GM21515 (cell line): ENCODE data around the gene VTI1A.
"Not testable (repeated sequence)": the region's sequence is repeated elsewhere in the genome, so short reads cannot be mapped to it uniquely, and the experiment has no call there.

Source experiments
- ATAC-seq: cut with Tn5 transposase; IDR thresholded peaks from one replicate; pipeline ENCODE4 v1.9.1; 2021; ENCODE audit not compliant: unreplicated experiment

VTI1A gene

GRCh38 chr10:112448888-112449287 is 1.9 kb downstream of the VTI1A start:
- no peak for ATAC-seq

- ATAC-seq, result no peak
Observed at GRCh38 chr10:112454910-112455779, 8.1 kb downstream of the VTI1A start.

DNA sequence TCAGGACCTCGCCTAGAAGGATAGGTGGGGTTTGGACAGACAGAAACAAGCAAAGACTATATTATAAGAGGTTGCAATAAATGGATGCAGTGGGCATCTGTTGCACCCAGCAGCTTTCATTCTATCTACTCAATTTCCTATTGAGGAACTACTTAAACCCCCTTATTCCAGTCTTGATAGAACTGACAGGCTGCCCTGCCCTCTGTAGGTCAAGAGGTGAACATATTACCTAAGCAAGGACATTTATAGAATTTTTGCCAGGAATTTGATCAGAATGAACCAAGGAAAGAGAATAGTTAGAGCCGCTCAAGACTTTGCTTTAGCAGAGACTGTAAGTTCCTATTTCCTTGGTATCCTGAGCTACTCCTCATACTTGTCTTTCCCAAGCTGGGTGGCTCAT is 9.5 kb downstream of the VTI1A start:
- ATAC-seq, result no peak

DNA sequence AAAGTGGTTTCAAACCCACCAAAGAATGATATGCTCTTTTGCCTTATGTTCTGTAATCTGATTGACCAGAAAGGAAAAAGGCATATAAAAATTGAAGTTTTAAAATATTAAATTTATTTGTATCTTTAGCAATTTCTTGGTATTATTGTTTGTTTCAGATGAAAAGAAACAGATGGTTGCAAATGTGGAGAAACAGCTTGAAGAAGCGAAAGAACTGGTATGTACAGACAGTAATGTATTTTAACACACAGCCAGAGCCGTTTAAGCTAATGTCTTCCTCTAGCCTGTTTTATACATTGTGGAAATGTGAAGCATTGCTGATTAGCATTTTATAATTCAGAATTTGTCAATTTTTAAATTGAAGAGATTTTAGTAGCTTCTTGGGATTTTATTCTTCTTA is 13.4 kb downstream of the VTI1A start:
- ATAC-seq, result no peak

DNA sequence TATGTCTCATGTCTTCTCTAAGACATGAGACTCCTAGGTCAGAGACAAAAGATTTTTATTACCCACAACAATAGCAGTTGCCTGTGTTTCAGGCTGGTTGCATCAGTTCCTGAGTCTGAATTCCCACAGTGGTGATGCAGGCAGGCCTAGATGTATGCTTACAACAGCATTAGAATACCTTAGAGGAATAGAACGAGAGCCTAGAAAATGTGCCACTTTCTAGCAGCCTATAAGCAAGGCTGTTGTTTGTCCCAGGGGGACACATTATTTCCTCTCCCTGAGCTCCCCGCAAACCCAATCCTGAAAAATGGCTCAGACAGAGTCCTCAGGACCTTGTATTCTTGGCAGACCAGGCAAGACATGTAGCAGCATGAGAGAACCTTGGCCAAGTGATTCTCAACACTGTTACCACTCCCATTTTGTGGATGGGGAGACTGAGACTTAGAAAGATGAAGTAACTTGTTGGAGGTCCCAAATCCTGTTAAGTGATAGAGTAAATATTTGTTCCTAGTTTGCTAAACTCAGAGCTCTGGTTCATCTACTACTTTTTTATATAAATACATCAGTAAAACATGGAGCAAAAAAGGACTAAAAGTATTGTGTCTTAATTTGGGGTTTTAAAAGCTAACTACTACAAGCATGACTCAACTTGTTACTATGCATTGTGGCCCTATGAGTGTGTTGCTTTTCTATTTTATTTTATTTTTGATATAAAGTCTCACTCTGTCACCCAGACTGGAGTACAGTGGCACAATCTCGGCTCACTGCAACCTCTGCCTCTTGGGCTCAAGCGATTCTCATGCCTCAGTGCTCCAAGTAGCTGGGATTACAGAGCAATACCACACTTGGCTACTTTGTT is 14.2 kb downstream of the VTI1A start:
- ATAC-seq, result no peak

DNA sequence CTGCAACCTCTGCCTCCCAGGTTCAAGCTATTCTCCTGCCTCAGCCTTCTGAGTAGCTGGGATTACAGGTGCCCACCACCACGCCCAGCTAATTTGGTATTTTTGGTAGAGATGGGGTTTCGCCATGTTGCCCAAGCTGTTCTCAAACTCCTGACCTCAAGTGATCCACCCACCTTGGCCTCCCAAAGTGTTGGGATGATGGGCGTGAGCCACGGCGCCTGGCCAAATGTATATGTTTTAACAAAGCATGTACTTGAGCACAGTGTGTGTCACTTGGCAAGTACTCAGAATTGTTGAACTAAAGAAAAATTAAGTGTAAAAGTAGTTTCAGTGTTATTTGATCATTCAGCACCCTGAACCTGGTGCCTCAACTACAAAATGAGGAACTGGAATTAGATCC is 17.1 kb downstream of the VTI1A start:
- ATAC-seq, result not testable (repeated sequence)

DNA sequence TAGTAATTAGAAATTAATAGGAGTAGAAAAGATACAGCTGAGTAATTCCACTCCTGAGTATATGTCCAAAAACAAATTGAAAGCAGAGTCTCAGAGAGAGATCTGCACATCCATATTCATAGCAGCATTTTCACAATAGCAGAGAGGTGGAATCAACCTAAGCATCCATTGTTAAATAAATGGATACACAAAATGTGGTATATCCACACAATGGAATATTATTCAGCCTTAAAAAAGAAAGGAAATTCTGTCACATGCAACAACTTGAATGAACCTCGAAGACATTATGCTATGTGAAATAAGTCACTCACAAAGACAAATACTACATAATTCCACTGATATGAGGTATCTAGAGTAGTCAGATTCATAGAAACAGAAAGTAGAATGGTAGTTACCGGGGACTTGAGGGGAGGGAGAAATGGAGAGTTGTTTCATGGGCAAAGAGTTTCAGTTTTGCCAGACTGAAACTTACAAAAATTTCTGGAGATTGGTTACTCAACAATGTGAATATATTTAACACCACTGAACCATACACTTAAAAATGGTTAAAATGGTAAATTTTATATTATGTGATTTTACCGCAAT is 18.4 kb downstream of the VTI1A start:
- ATAC-seq, result no peak

- ATAC-seq, result no peak
Observed at GRCh38 chr10:112466802-112467201, 19.8 kb downstream of the VTI1A start.

- no peak for ATAC-seq
Observed at GRCh38 chr10:112467541-112468075, 20.6 kb downstream of the VTI1A start.

- ATAC-seq, result peak; percentile 81
Observed at GRCh38 chr10:112471878-112472487, 25.0 kb downstream of the VTI1A start.

GRCh38 chr10:112475575-112476218 is 28.7 kb downstream of the VTI1A start:
- no peak for ATAC-seq

GRCh38 chr10:112481602-112482001 is 34.6 kb downstream of the VTI1A start:
- ATAC-seq, result no peak

DNA sequence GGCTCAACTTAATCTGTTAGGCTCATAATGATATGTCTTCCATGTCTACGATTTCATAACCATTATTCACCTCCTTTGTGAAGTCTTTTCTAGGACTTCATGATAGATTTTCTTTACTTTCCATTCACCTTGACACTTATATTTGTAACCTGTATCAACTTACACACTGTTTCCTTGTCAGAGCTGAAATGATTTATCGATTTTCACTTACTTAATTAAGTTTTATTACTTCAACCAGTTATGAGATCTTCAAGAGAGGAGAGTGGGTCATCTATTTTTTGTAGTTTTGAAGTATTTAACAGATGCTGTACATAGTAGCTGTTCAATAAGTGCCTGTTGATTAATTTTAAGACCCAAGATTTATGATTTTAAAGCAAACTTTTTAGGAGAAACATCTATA is 37.4 kb downstream of the VTI1A start:
- no peak for ATAC-seq

GRCh38 chr10:112487964-112488363 is 40.9 kb downstream of the VTI1A start:
- ATAC-seq, result no peak

DNA sequence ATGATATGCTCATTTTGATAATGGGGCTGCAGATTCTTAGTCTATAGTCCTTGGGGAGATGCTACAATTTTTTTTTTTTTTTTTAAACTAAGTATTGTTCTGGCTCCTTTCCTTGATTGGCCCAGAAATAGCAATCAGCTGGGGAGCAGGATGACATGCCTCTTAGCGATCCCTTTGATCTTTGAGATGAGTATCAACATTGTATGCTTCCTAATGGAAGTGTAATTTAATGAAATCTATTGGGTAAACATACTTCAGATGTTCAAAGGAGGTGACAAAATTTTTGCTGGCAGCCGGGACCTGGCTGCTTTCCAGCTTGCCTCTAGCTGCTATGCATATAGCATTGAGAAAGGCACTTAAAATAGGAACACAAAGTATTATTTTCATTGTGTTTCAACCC is 43.5 kb downstream of the VTI1A start:
- ATAC-seq, result no peak

- no peak for ATAC-seq
Observed at GRCh38 chr10:112491144-112491543, 44.1 kb downstream of the VTI1A start.

- no peak for ATAC-seq
Observed at GRCh38 chr10:112492736-112493135, 45.7 kb downstream of the VTI1A start.

GRCh38 chr10:112497347-112497950 is 50.4 kb downstream of the VTI1A start:
- no peak for ATAC-seq

DNA sequence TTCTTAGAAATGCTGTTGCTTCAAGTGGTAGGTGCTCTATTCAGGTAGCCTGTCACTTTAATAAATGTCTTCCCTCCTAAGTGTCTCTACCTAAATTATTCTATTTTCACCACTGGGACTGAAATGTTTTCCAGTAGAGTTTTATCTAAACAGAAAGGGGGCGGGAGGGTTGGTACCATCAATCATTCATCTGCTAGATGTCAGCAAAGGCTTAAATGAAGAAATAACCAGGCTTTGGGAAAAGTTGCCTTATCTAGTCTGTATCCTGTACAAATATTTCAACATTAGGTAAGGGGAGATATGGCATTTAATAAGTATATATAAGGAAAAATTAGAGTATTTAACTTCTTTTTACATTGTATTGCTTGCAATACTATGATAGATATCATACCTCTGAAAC is 51.8 kb downstream of the VTI1A start:
- no peak for ATAC-seq

- ATAC-seq, result not testable (repeated sequence)
Observed at GRCh38 chr10:112499985-112500384, 53.0 kb downstream of the VTI1A start.
